ENCODE measurements around the gene PTPRD.
"Not testable (repeated sequence)": the region's sequence is repeated elsewhere in the genome, so short reads cannot be mapped to it uniquely, and the experiment has no call there.

PTPRD gene

DNA sequence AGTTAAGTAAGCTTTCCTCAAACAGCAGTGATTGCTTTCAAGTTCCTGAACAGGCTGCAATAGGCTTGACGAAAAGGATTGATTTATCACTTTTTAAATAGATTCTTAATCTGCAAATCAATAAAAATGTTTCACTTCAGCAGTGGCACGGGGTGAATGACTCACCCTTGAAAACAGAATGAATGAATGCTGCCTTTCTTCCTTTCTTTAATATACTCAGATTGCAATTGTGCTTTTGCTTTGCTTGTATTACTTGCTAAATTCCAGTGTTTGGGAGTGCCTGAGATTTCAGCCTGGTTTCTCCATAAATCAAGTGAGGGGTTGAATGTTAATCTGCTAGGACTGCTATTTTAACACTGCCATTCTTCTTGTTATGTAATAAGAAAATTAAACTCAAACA is 1293.8 kb downstream of the PTPRD start:
- no peak for DNase-seq (ENCODE audit: low read depth)

DNA sequence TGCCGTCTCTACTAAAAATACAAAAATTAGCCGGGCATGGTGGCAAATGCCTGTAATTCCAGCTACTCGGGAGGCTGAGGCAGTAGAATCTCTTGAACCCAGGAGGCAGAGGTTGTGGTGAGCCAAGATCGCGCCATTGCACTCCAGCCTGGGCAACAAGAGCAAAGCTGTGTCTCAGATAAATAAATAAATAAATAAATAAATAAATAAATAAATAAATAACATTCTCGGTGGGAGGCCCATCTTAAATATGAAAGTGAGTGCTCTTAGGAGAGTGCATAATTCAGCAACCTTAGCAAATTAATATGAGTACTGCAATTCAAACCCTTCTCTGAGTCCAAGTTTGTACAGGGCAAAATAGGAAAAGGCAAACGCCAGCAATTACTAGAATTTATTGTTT is 1302.1 kb downstream of the PTPRD start:
- DNase-seq (ENCODE audit: low read depth), result not testable (repeated sequence)

DNA sequence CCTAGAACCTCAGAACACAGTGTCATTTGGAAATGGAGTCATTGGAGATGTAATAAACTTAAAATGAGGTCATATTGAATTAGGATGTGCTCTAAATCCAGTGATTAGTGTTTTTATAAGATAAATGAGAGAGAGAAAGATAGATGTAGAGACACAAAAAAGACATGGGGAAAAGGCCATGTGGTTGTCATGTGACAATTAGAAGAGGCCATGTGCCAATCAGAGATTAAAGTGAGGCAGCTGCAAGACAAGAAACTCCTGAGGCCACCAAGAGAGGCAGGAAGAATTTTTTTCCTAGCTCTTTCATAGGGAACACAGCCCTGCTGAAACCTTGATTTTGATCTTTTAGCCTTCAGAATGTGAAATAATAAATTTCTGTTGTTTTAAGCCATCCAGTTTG is 1307.2 kb downstream of the PTPRD start:
- DNase-seq (ENCODE audit: low read depth), result no peak

DNA sequence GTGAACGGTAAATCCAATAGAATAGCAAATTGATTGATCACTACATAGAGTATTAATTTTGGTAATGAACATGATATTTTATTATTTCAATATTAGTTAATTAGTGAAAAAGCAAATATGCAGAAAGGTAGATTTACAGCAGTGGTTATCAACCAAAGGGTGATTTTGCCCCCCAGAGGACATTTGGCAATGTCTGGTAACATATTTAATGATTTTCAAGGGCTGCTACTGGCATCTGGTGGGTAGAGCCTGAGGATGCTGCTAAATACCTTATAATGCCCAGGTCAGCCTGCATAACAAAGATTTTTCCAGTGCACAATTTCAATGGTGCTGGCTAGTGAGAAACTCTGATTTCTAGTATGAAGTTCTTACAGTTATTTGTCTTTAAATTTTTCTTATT is 1313.7 kb downstream of the PTPRD start:
- DNase-seq (ENCODE audit: low read depth), result no peak

DNA sequence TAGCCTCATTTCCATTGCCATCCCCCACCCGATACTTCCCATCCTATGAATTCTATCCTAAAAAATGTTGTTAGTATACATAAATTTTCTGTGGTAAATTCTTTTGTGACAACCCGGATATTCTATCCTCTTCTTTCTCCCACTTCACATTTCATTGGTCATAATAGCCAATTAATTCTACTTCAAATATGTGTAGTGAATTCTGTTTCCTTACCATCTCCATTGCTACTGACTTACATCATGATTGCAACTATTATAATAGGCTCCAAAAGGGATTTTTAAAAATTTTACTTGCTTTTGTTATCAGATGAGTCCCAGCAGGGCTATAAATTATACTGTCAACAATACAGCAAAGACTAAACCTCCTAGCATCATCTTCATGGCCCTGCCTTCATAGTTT is 1326.8 kb downstream of the PTPRD start:
- no peak for DNase-seq (ENCODE audit: low read depth)

DNA sequence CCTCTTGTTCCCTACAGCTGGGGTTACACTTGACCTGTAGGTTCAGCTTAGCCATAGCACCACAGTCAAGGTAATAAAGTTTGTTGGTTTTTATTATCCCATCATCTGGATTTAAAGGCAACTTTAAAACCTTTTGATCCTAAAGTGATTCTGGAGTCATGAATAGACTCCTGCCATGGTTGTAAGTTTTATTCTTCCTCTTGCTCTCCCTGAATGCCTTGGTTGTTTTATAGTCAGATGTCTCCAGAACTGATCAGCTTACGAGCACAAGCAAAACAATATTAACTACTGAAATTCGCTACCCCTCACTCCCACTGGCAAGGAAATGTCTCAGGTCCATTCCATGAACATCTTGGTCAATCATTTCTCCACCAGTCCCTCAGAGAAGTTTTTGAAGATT is 1328.6 kb downstream of the PTPRD start:
- no peak for DNase-seq (ENCODE audit: low read depth)

DNA sequence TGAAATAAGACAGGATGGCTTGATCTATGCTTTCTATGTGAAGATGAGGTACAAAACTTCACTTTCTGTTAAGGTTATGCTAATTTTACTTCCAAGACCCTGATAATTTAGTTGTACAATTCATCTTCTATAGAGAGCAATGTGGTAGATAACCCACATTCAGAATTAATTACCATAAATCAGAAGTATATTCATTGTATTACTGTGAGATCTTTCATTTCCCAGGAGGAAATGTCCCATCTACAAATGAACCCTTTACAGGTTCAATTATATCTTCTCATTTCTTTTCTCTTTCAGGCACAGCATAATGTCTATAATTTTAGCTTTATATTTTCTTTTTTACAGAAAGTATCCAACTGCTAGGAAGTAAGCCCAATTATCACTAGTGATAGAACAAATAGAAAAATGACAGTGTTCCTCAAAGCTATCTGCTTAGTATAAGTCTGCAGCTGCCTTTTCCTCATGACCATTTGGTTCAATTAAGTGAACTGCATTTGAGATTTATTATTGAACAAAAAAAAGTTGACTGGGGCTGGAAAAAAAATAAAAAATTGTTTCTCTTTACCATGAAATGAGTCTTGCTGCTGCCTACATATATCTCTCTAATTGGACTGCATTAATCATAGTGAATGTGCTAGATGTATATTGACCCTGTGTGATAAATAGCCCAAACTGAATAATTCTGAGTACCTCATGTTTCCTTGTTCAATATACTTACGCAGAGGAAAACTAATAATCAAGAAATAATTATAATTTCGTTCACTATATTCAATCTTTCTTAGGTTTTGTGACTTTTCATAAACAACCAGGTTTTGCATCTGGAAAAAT is 1329.4 kb downstream of the PTPRD start:
- no peak for DNase-seq (ENCODE audit: low read depth)

DNA sequence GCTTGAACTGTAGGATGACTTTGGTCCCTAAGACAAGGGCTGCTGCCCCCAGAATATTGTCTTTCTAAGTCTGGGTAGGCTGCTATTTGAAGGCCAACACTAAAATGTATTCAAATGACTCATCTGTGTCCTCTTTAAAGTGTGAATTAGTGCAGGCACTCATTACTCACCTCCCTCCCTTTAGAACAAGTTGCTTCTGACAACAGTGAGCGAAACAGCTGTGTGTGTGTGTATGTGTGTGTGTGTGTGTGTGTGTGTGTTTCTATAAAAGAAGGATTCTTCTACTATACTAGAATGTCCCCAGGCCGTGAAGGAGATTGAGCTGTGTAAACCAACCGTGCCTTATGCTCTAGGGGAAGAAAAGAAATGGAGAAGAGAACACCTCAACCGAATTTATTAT is 1337.2 kb downstream of the PTPRD start:
- no peak for DNase-seq (ENCODE audit: low read depth)

DNA sequence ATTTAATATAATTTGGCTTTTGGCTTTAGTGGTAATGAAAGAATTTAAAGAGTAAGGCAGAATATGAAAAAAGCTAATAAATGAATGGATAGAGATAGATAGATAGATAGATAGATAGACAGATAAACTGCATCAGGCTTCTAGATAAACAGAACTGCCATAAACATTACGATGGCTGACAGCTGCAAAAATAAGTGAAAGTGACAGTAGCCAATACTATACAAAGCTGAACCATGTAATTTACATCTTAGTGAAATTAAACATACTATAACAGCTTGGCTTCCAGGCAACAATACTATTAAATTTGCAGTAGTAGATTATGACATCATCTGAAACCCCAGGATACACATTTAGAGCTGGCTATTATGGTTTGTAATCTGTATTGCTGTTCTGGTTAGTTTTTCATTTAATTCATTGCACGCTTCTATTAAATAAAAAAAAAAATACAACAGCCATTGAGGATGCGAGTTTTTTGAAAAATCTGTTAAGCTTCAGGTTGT is 1354.8 kb downstream of the PTPRD start:
- DNase-seq (ENCODE audit: low read depth), result no peak

DNA sequence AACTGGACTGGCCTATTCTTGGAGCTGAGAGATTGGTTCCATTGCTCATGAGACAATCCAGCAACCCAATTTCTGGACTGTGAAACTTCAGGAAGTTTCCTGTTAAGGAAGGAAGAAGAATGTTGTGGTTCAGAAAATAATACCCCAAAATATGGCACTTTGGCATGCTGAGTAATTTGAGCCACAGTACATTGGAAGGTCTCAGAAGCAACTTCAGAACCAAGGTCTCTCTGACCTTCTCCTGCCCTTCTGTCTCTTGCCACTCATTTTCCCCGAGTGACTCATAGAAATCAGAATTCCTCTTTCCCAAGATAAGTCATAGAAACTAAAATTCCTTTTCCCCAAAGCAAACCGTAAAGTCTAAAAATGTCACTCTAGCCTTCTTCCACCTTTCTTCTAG is 1366.1 kb downstream of the PTPRD start:
- DNase-seq (ENCODE audit: low read depth), result no peak

DNA sequence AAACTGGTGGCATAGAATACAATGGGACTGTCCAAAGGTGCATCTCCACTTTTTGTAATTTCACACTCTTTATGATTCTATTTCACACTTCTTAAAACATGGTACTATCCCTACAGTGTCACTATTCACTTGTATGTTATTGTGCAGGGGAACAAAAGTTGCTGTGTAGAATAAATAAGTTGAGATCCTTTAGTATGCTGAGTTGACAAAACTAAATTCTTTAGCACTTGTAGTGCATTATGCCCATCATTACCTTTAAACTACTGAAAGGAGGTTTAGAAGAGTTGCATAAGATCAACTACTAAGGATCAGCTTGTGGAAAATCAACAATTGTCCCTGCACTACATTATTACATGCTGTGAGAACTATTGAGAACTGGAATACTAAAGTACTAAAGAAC is 1380.9 kb downstream of the PTPRD start:
- DNase-seq (ENCODE audit: low read depth), result no peak

DNA sequence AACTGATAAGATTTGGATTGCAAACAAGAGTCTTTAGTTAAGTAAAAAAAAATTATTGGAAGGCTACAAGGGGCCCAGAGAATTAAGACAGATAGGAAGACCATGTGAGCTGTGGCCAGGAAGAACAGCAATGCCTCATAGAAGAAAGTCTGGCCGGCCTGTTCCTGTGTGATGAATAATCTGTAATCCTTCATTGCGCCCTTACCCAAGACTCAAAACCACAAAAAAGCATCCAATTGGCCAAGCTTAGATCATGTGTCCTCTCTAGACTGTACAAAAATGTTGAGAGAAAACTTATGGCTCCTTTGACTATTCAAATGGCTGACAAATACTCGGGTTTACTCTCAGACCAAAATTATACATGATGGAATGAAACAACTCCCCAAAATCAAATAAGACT is 1383.5 kb downstream of the PTPRD start:
- DNase-seq (ENCODE audit: low read depth), result no peak

DNA sequence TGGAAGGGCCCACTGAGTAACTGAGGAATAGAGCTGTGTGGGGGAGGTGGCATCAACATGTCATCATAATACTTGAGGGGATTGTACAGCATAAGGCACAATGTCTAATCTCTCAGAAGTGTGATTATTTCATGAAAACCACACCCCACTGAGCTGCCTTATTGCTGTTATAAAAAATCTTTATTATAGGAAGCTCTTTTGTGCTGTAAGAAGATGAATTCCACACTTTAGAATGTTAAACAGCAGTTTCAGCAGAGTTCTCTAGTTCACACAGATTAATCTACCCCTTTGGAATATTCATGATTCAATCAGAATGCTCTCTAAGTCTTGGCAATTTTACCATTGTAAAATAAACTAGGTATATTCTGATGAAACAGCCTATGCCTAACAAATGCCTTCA is 1389.6 kb downstream of the PTPRD start:
- no peak for DNase-seq (ENCODE audit: low read depth)

DNA sequence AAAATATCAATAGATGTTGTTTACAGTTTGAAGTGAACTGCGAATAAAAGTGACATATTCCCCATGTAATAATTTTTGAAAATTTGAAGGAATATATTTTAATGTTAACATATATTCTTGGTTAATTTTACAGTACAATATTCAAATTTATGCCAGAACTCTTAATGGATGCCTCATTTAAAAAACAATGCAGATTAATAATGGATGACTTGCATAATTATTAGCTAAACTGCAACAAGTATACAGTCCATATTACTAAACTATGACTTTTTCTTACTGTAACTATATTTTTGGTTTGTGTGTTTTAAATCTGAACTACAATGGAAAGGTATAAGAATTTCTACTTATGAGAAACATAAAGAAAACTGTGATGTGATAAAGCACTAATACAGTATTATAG is 1390.1 kb downstream of the PTPRD start:
- no peak for DNase-seq (ENCODE audit: low read depth)

DNA sequence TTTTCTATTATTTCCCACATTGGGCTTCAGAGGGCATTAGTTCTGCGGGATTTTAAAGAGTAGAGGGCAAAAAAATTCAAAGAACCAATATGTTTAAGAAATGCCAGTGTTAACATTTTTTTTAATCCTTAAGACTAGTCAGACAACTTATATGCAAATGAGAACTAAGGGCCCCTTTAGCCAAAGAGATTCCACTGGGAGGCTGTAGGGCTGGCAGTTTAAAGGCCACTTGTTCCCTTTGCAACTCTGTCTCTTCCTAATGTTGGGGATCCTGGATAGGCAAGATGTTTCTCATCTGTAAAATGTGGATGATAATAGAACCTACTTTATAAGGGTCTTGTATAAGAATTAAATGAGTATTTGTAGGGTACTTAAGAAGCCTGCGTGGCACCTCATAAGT is 1395.9 kb downstream of the PTPRD start:
- DNase-seq (ENCODE audit: low read depth), result no peak

DNA sequence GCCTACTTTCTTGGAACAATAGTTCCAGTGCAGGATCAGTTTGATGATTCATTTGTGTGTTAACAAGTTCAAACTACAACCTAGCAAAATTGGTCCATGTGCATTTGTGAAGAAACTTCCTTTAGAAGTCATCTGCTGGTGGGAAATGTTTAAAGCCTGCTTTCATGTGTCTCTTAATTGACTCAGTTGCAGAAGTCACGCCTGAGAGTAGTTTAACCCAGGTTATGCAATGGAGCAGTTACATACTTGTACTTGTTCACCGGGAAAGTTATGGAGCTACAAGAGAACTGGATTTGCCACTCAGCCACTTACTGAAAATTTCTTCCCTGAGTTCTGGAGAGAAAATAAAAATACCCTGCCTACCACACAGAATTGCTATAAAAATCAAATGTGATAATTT is 1397.8 kb downstream of the PTPRD start:
- DNase-seq (ENCODE audit: low read depth), result no peak

DNA sequence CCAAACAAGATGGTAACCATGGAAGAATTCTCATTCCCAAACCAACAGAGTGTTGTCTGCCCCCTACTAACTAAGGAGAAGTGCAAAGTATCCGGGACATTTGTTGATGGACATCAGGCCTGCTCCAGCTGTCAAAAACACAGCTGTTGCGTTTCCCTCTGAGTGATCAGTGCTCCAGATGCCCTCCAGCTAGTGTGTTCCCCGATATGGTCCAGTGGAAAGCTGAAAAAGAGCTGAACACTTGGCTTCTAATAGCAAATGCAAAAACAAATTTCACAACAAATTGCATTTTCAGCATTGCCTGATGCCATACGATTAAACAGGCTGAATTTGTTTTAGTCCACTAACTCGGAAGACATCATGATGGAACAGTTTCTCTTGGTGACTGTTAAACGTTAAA is 1398.7 kb downstream of the PTPRD start:
- no peak for DNase-seq (ENCODE audit: low read depth)

DNA sequence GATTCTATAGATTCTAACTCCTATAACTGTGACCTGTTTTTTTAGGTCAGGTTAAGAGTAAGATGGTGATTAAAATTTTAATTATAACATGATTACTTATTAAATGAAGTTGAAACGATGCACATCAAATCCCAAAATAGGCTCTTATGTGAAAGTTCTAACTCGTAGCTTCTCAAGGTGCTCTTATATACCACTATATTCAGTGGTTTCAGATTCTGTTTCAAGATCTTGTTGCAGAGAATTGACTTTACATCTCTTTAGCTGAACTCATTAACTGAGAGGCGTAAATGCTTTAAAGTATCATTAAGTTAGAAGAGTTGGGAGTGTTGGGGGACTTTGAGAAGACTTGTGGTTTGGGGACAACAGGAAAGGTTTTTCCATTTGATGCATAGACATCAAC is 1399.8 kb downstream of the PTPRD start:
- DNase-seq (ENCODE audit: low read depth), result no peak

DNA sequence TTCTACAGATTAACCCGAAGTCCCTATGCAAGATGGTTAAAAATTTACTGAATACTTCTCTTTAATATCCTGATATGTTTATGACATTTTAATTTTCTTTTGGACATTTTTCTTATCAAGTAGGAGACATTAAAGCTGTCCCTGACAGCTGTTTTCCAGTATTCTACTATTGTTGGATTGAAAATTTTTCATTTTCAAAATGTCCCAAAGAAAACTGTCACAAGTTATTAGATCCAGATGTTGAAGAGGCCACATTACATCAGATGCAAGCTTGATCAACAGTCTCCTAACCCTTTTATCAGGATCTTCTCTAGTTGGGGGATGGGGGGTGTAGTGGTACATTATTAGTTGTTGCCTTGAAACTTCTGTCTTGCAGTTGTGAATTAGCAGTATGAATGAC is 1410.5 kb downstream of the PTPRD start:
- no peak for DNase-seq (ENCODE audit: low read depth)

DNA sequence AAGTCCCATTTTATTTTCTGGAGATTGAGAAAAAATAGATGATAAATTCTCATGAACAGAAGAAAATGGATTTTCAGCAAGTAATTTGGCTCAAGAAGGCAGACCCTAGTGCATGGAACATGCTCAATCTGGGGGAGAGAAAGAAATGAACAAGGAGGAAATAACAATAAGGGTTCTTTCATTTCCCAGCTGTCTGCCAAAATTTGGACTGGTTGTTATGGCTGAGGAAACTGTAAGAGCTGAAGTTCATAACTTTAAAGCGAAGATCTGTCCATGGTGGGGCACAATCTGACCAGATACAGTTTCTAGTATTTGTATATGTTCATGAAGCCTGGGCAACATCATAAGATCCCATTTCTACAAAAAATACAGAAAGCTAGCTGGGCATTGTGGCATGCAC is 1426.7 kb downstream of the PTPRD start:
- no peak for DNase-seq (ENCODE audit: low read depth)

DNA sequence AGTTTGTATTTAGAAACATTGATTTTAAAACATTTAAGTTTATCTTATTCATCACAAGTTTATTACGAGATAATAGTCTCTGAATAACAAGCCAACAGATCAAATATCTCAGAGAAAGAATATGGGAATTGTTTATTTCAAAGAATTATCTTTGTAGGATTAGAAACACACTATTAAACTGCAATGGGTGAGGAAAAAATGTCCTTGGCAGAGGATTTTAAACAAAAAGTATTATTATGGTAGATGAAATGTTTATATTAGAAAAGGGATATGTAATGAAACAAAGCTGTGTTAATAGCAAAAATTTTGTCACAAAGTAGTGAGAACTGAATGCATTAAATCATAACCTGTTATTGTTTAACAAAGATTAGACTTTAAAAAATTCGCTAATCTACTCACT is 1430.4 kb downstream of the PTPRD start:
- no peak for DNase-seq (ENCODE audit: low read depth)

DNA sequence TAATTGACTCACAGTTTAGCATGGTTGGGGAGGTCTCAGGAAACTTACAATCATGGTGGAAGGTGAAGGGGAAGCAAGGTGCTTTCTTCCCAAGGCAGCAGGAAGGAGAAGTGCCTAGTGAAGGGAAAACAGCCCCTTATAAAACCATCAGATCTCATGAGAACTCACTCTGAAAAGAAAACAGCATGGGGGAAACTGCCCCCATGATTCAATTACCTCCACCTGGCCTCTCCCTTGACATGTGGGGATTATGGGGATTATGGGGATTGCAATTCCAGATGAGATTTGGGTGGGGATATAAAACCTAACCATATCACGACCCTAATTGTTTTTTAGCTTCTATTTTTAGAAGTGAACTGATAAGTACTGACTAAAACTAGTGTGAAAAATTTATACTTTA is 1435.7 kb downstream of the PTPRD start:
- no peak for DNase-seq (ENCODE audit: low read depth)

DNA sequence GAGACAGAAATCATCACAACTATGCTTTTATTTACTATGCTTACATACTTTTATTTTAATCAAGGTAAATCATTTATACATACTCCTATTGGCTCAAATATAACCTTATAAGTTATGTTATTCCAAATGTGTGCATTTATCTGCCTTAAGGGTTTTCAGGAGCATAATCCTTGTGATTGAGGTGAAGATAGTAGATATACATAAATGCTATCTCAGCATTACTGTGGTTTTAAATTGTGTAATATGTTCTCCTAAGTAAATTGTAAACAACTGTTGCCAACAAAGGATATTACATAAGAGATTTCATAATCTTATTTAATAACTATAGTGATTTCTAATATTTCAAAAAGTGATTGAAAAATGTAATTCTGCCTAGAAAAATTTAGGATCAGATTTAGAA is 1438.4 kb downstream of the PTPRD start:
- no peak for DNase-seq (ENCODE audit: low read depth)

DNA sequence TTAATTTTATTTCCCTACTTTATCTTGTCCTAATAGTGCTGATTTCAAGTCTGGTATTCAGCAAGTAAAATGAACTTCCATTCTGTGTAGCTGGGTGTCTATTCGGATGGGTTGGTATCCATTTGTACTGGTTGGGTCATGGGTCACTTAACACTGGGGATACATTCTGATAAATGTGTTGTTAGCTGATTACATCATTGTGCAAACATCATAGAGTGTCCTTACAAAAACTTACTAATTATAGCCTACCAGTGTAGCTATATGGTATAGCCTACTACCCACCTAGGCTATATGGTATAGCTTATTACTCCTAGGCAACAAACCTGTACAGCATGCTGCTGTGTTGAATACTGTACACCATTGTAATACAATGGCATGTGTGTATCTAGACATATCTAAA is 1439.5 kb downstream of the PTPRD start:
- no peak for DNase-seq (ENCODE audit: low read depth)
